Cardiac fibroblast (primary cell): ENCODE results near the gene DNAJC28.

Experiments
- DNase-seq, 2 donors: peaks; one replicate each; pipeline versions ENCODE4 v3.0.0 to v3.0.0-alpha.2; 2010; ENCODE audit warnings: low read depth in 2 of 2
- H3K4me3 ChIP-seq, 2 donors: replicated peaks in 1 of 2; 1 replicate in 1 of 2; 2 replicates in 1 of 2; pipeline ENCODE4 v1.5.1; 2011; ENCODE audit warnings: low read depth in 2 of 2, low read length in 2 of 2, mild to moderate bottlenecking in 2 of 2, moderate library complexity in 1 of 2
- TF ChIP-seq, protein P1 (sequence below): IDR thresholded peaks from one replicate; pipeline ENCODE4 v1.5.1; 2011; ENCODE audit warnings: low read depth, mild to moderate bottlenecking, low read length, inconsistent platforms

DNAJC28 gene

DNA sequence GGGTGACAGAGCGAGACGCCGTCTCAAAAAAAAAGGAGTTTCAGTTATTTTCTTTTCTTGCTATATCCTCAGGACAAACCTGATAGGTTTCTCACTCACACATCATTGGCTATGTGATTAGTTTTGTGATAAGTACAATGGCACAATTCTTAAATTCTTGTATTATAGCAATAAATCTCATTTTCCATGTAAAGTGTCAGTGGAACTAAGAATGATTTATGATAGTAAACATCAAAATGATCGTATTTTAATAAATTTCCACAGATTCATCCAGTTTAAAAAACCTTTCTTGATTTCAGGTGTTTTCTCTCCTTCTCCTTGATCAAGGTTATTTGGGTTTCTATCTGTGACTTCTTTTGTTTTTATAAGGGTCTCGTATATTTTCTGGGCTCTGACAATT lies 3.5 kb downstream of the DNAJC28 start:
- DNase-seq, result no peak
- TF ChIP-seq, protein P1, sequence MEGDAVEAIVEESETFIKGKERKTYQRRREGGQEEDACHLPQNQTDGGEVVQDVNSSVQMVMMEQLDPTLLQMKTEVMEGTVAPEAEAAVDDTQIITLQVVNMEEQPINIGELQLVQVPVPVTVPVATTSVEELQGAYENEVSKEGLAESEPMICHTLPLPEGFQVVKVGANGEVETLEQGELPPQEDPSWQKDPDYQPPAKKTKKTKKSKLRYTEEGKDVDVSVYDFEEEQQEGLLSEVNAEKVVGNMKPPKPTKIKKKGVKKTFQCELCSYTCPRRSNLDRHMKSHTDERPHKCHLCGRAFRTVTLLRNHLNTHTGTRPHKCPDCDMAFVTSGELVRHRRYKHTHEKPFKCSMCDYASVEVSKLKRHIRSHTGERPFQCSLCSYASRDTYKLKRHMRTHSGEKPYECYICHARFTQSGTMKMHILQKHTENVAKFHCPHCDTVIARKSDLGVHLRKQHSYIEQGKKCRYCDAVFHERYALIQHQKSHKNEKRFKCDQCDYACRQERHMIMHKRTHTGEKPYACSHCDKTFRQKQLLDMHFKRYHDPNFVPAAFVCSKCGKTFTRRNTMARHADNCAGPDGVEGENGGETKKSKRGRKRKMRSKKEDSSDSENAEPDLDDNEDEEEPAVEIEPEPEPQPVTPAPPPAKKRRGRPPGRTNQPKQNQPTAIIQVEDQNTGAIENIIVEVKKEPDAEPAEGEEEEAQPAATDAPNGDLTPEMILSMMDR, result no peak
- no peak overlapping the region for H3K4me3 ChIP-seq

DNA sequence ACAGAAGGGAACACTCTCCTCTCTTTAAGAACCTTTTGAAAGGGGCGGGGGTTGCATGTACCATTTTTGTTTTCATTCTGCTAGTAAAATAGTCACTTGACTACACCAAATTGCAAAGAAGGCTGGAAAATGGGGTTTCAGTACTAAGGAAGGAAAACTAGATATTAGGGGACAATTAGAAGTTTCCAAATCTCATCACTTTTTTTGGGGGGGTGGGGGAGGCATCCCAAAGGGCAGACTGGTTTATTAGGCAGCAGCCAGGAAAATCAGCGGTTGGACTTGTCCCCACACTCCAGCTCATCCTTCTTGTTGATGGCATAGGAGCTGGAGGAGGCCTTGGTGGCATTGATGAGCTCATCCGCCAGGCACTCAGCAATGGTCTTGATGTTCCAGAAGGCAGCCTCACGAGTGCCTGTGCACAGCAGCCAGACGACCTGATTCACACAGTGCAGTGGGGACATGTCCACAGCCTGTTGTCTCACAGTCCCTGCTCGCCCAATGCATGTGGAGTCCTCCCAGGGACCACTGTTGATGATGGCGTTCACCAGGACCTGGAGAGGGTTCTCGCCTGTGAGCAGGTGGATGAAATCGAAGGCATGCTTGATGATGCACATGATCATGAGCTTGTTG lies 10.1 kb downstream of the DNAJC28 start:
- H3K4me3 ChIP-seq, result no peak overlapping the region
- TF ChIP-seq, protein P1, result no peak
- no peak for DNase-seq

DNA sequence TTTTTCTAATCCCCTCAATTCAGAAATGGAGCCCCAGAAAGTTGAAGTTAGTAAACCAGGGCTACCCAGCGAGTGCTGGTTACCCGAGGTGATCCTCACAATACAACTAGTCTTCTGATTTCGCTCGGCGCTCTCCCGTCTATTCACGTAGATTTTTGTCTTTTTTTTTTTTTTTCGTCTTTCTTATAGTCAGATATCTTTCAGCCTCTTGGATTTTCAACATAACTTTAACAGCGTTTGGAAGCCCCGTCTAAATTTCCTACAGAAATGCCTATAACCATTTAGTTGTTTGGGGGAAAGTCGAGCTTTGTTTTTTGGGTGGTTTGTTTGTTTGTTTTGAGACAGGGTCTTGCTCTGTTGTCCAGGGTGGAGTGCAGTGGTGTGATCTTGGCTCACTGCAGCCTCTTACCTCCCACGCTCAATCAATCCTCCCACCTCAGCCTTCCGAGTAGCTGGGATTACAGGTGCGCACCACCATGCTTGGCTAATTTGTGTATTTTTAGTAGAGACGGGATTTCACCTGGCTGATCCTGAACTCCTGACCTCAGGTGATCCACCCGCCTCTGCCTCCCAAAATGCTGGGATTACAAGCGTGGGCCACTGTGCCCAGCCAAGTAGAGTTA lies 10.9 kb downstream of the DNAJC28 start:
- no peak for DNase-seq
- TF ChIP-seq, protein P1, result no peak
- peak overlapping the region; percentile 73 to 80 for H3K4me3 ChIP-seq

DNA sequence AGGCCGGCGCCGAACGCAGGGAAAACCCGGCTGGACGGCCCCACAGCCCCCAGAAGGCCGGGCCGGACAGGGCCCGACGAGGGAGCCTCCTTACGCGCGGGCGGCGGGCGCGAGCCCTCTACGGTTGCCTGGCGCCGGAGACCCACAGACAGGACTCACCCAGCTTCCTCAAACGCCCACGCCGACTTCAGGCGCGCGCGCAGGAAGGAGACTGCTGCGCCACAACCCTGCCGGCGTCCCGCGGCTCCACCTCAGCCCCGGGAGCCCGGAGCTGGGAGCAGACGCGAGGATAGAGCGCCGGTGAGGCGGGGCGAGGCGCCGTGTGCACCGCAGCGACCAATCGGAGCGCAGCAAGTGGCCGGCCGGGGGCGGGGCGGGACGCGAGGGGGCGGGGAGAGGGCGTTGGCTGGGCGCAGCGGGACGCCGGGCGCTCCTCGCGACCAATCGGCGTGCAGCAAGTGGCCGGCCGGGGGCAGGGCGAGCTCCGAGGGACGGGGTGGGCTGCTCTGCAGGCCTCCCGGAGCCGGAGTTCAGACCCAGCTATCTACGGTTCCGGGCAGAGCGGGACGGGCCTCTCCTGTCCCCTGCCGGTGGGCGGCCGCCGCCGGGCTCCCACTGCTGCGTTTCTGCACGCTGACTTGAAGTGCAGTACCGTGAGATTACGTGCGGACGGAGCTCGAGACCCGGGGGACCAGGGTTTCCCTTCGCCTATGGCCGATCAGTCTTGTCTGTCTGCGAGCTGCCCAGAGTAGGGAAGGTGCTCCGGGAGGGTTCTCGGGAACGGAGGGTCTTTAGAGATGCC lies 11.6 kb downstream of the DNAJC28 start, which contains the start of gene TMEM50B:
TMEM50B (minus strand) TSS at position 296 of the 802 bp plus-strand sequence. CDS start 11,089 bp downstream, outside the sequence.
- TF ChIP-seq, protein P1, result peak; percentile 35
- DNase-seq, result peak; percentile 94 to 98
- peak within 1 kb of the TSS; percentile 73 to 83 for H3K4me3 ChIP-seq

DNA sequence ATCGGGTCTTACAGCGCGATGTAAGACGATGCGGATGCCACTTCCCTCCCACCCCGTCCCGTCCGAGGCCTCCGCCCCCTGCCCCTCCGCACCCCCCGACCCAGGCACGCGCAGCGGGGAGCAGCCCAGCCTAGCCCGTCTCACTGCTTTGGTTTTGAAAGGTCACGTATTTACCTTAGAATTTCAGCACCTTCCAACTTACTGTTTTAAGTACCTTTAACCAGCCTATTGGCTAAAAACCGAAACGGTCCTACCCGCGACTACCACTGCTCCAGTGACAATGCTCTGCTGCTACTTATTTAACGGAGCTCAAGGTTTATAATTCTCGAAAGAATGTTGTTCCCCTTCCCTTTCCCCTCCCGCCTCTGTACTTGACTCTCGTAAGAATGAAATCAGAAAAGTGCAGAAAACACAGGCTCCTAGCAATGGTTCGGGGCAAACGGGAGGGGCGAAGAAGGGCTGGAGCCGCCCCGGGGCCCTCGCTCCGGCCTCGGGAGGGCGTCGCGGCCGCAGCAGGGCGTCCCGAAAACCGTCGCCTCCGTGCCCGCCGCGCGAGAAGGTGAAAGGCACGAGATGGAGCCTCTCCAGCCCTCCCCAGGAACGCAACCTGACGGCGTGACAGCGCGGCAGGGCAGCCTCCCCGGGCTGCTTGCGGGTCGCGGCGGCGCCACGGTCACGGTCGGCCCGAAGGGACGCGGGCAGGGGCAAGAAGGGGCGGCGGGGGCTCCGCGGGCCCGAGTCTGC lies 12.4 kb downstream of the DNAJC28 start:
- peak; percentile 32 to 34 for DNase-seq
- TF ChIP-seq, protein P1, result no peak
- peak overlapping the region; percentile 58 to 83 for H3K4me3 ChIP-seq

DNA sequence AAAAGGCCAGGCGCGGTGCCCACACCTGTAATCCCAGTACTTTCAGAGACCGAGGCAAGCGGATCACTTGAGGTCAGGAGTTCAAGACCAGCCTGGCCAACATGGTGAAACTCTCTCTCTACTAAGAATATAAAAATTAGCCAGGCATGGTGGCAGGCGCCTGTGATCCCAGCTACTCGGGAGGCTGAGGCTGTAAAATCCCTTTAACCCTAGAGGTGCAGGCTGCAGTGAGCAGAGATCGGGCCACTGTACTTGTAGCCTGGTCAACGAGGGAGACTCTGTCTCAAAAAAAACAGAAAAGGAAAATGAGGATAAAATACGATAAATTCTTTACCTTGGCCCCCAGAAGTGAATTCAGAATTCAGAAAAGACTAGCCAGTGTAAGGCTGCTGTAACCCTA lies 13.3 kb downstream of the DNAJC28 start:
- TF ChIP-seq, protein P1, result no peak
- H3K4me3 ChIP-seq, result peak overlapping the region; percentile 58 to 83
- DNase-seq, result no peak
